Activated T-helper 1 cell treated with Interleukin-2 at 50 U/mL for 16 hours (primary cell): Measurements from ENCODE around the gene MFAP3L.

ENCODE experiments used
- DNase-seq: peaks from one replicate; pipeline ENCODE4 v3.0.0-alpha.2; 2020; ENCODE audit warnings: low read depth

MFAP3L gene

GRCh38 chr4:170022211-170022610, 4.0 kb downstream of the MFAP3L start:
- DNase-seq = no peak

GRCh38 chr4:170017252-170017651, 8.9 kb downstream of the MFAP3L start:
- DNase-seq = no peak

- no peak for DNase-seq
Observed at GRCh38 chr4:170015285-170015684, 10.9 kb downstream of the MFAP3L start.

- DNase-seq = no peak
Observed at GRCh38 chr4:170014359-170015011, 11.7 kb downstream of the MFAP3L start.

GRCh38 chr4:170012629-170012958, 13.6 kb downstream of the MFAP3L start:
- no peak for DNase-seq

- no peak for DNase-seq
Observed at GRCh38 chr4:170011921-170012628, 14.1 kb downstream of the MFAP3L start.

- no peak for DNase-seq
Observed at GRCh38 chr4:170009291-170009690, 16.9 kb downstream of the MFAP3L start.

GRCh38 chr4:170008801-170009200, 17.4 kb downstream of the MFAP3L start:
- DNase-seq = no peak

DNA sequence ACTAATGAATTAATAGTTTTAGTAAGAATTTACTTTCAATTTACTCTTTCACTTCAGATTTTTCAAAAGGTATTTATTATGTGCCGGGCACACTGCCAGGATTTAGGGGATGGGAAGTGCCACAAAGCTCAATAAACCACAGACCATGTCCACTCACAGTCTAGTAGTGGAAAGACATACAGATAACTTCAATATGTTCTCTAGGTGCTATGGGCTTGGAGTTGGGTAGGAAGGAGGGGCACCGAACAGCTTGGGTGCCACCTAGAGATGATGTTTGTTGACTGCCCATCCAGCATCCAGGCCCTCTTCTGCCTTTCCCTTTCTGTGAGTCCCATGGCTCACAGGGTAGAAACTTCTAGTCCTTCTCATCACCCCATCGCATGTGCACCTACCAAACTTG, 17.8 kb downstream of the MFAP3L start:
- DNase-seq = no peak

DNA sequence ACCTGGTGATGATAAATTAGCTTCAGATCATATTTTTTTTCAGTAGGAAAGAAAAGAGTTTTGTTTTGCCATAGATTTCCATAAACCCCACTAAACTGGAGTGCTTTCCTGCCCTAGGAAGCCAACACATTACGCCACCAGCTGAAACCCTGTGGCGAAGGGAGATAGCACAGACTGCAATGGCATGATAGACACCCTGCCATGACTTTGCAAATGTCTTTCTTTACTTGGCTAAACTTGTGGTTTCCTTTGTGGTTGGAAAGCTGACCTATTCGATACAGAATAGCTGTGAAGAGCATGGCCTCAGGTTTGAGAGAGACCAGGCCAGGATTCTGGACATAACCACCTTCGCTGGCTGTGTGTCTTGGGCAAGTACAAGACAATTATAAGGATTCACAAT, 19.1 kb downstream of the MFAP3L start:
- no peak for DNase-seq

- DNase-seq = no peak
Observed at GRCh38 chr4:170005472-170005871, 20.7 kb downstream of the MFAP3L start.

- no peak for DNase-seq
Observed at GRCh38 chr4:170004651-170005295, 21.4 kb downstream of the MFAP3L start.

GRCh38 chr4:170003071-170004070, 22.8 kb downstream of the MFAP3L start:
- no peak for DNase-seq

DNA sequence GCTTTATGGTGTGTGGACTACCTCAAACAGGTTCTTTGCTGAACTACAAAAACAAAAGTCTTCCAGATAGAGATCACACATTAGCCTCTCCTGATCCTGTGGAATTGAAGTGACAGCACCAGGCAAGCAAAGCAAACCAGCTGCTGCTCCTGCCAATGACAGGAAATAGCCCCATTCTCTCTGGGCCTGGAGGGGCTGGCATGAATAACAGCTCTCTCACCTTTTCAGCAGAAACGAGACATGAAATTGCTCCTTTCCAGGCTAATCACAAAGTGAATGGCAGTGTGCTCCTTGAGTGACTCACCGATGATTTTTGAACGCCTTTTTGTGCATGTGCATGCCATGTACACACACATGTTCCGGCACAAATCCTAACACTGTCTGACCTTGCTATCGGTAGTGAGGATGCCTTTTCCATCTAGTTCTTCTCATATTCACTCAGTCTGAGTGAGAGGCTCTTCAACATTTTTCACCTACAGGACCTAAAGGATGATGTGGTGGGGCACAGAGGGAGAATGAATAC, 24.4 kb downstream of the MFAP3L start:
- no peak for DNase-seq

- DNase-seq = no peak
Observed at GRCh38 chr4:170001011-170001744, 25.0 kb downstream of the MFAP3L start.

GRCh38 chr4:169999923-170000322, 26.3 kb downstream of the MFAP3L start:
- DNase-seq = no peak

DNA sequence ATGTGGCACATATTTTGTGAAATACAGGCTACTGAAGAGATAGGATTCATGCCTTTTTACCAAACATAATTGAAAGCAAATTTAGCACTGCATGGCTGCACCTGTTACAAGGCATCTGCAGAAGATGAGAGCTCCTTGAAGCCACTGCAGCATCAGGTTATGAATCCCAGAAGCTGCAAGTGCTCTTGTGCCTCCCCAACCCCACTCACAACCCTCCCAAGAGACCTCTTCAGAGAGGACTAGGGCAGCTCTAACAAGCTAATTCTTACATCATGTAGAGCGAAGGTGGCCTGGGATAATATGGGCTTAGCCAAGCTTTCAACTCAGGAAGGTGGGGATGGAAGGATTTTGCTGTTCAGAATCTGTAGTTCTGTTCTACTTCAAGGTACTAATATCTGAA, 27.2 kb downstream of the MFAP3L start:
- no peak for DNase-seq

DNA sequence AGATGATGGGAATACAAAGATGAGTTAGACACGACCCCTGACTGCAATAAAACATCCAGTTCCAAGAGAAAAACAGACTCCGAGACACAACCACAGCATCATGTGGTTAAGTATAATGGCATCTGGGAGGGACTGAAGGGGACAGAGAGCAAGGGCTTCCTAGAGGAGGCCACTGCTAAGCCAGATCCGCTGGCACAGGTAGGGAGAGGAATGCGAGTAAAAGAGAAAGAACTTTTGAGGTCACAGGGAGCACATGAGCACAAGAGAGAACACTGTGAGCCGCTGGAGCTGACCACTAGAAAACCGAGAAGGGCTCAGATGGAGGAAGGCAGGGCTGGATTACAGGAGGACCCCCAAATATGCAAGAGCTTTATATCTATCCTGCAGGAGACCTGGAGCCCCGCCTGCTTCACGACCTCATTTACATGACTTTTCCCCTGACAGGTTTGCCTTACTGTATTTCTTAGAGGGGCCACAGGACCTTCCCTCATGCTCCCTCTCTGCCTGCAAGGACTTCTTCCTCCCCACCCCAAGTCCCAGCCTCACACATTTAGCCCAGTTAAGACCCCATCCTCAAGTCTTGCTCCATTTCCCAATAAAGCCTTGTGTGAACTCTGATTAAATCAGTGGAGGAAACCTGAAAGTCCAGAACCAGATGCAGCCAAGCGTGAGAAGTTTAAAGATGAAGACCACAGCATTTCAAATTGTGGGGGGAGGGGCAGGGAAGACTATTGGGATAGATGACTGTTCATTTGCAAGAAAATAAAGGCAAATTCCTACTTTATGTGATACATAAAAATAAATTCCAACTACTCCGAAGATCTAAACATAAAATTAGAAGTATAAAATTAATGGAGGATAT, 29.6 kb downstream of the MFAP3L start:
- DNase-seq = no peak

GRCh38 chr4:169993531-169993930, 32.7 kb downstream of the MFAP3L start:
- no peak for DNase-seq

DNA sequence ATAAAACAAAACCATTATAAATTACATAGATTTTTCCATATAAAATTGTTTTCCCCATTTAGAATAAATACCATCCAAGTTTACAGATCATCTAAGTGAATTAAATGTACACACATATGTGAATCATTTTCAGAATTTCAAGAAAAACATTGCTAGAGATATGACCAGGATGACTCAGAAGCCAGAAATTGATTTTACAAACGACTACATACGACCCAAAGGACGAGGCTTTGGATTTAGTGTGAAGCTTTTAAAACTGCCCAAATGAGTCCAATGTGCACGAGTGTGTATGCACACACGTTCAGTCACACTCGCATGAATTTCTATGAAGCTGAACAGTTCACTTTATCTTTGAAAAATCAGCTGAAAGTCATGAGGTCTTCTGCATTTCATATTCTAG, 37.9 kb downstream of the MFAP3L start:
- no peak for DNase-seq
